Vagina (tissue), 2 donors: Measurements from ENCODE around the gene FBXO21. TPM values are rescaled to one million over a fixed set of nuclear protein-coding genes. Genes with fewer than 3 reads are reported as not detected.
A peak's percentile ranks its signal among the peaks of the same experiment; 100 is the strongest.

Source experiments
- DNase-seq, 2 donors: peaks; one replicate each; pipeline ENCODE4 v3.0.0-alpha.2; 2017; ENCODE audit errors: extremely low spot score in 2 of 2
- H3K27ac ChIP-seq: fragments of 200-600 bp; sonication (generic); one replicate; pipeline ENCODE4 v1.5.1; 2019
- H3K27me3 ChIP-seq: fragments of 200-600 bp; sonication (generic); one replicate; pipeline ENCODE4 v1.5.1; 2019
- H3K36me3 ChIP-seq, 2 donors: fragments of 200-600 bp; sonication (generic); one replicate each; pipeline ENCODE4 v1.5.1; 2017 to 2019
- H3K4me1 ChIP-seq: fragments of 200-600 bp; sonication (generic); one replicate; pipeline ENCODE4 v1.5.1; 2019
- H3K4me3 ChIP-seq, 2 donors: fragments of 200-600 bp; sonication (generic); 1 replicate in 1 of 2; 2 replicates in 1 of 2; pipeline ENCODE4 v1.5.1; 2016 to 2019
- H3K9me3 ChIP-seq: fragments of 200-600 bp; sonication (generic); one replicate; pipeline ENCODE4 v1.5.1; 2019
- POLR2A ChIP-seq, 2 donors: fragments of 450-650 bp; IDR thresholded peaks; one replicate each; pipeline ENCODE4 v1.6.1; 2017; ENCODE audit warnings: antibody characterized with exemption in 2 of 2, mild to moderate bottlenecking in 2 of 2, moderate library complexity in 2 of 2
- POLR2AphosphoS5 ChIP-seq, 2 donors: sonication (generic); formaldehyde crosslinking; IDR thresholded peaks; one replicate each; pipeline ENCODE4 v1.9.0; 2017; ENCODE audit warnings: antibody characterized with exemption in 2 of 2, mild to moderate bottlenecking in 2 of 2, low read depth in 1 of 2; ENCODE audit not compliant: insufficient read depth in 1 of 2
- intact Hi-C: fragments of 100-400 bp; cut with DNase I; formaldehyde crosslinking; loops from one replicate; pipeline ENCODE4 v1.15.1; 2023
- total RNA-seq: library from RNA; depleted of rRNA; stranded (reverse); fragments of >200 nt; gene quantifications from one replicate; pipeline ENCODE4 v1.2.3, GENCODE V29; 2016
- TF ChIP-seq, protein P1 (sequence below), 3 experiments: fragments of 450-650 bp in 2 of 3; fragments of 200-600 bp in 1 of 3; sonication (generic) in 1 of 3; IDR thresholded peaks; one replicate each; pipeline ENCODE4 v1.5.1; 2017 to 2019; ENCODE audit warnings: antibody characterized with exemption in 3 of 3, mild to moderate bottlenecking in 2 of 3, moderate library complexity in 2 of 3

Gene FBXO21
- total RNA-seq, 1 donor from 2014 or later = 62.4 TPM

DNA sequence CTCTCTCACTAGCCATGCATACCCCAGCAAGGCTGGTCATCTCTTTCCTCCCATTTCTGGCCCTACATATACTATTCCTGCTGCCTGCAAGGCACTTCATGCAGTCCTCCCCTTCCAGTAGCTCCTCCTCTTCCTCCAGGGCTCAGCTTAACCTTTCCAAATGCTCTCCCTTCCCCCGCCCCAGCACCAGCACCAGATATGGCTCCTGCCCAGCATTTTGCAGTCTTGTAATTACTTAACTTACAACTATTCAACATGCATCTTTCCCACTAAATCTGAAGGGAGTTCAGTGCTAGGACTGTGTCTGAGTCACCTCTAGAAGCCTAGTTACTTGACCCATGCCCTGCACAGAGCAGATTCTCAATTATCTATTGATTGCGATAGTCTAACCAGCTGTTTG lies 1.8 kb upstream of the FBXO21 start:
- peaks cover 0 to 3% of the 10 kb centered on the region in 2 donors for H3K36me3 ChIP-seq
- intact Hi-C loops = no loop called here
- no peak for DNase-seq

DNA sequence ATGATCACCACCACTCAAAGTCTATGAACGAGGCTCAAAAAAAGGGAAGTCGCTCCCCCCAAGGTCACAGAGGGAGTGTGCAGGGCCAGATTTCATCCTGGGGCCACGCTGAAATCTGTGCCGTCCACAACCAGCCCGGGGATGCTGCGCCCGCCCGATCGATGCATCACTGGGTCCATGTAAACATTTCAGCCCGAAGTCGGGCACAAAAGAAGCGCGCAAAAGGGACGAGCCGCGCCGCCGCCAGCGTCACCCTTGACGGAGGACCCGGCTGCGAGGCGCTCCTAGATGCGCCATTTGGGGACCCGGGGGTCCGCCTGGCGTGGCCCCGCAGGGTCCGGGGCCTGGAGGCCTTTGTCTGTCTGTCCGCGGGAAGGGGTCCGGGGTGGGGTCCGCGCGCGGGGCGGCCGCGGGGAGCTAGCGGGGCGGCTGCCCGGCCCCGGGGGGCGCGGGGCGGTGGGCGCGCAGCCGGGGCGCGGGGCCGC lies 503 bp downstream of the FBXO21 start:
- TF ChIP-seq, protein P1, sequence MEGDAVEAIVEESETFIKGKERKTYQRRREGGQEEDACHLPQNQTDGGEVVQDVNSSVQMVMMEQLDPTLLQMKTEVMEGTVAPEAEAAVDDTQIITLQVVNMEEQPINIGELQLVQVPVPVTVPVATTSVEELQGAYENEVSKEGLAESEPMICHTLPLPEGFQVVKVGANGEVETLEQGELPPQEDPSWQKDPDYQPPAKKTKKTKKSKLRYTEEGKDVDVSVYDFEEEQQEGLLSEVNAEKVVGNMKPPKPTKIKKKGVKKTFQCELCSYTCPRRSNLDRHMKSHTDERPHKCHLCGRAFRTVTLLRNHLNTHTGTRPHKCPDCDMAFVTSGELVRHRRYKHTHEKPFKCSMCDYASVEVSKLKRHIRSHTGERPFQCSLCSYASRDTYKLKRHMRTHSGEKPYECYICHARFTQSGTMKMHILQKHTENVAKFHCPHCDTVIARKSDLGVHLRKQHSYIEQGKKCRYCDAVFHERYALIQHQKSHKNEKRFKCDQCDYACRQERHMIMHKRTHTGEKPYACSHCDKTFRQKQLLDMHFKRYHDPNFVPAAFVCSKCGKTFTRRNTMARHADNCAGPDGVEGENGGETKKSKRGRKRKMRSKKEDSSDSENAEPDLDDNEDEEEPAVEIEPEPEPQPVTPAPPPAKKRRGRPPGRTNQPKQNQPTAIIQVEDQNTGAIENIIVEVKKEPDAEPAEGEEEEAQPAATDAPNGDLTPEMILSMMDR (IDR thresholded peaks at IDR 0.05) = no peak
- TF ChIP-seq POLR2A (IDR thresholded peaks at IDR 0.05) (no peak), POLR2AphosphoS5 (IDR thresholded peaks at IDR 0.05; ENCODE audit: insufficient read depth in 1 of 2, low read depth in 1 of 2) (no peak)
- Histone ChIP-seq H3K4me1 (peaks cover 21% of the 10 kb centered on the region), H3K27ac (peak overlapping the region; percentile 74), H3K36me3 (peaks cover 0 to 26% of the 10 kb centered on the region in 2 donors), H3K4me3 (peak overlapping the region; percentile 83 to 96), H3K9me3 (no peaks in the 10 kb centered on the region), H3K27me3 (no peaks in the 10 kb centered on the region)
- intact Hi-C loops = no loop called here
- no peak for DNase-seq

More for the DNA sequence above, 1.8 kb upstream of the FBXO21 start:
- Histone ChIP-seq H3K27ac (no peak overlapping the region), H3K27me3 (no peaks in the 10 kb centered on the region), H3K4me3 (no peak overlapping the region), H3K9me3 (no peaks in the 10 kb centered on the region), H3K4me1 (peaks cover 21% of the 10 kb centered on the region)
- TF ChIP-seq, protein P1 (IDR thresholded peaks at IDR 0.05) = no peak
- no peak for TF ChIP-seq POLR2AphosphoS5 (IDR thresholded peaks at IDR 0.05; ENCODE audit: insufficient read depth in 1 of 2, low read depth in 1 of 2)
- TF ChIP-seq POLR2A (IDR thresholded peaks at IDR 0.05) = no peak

DNA sequence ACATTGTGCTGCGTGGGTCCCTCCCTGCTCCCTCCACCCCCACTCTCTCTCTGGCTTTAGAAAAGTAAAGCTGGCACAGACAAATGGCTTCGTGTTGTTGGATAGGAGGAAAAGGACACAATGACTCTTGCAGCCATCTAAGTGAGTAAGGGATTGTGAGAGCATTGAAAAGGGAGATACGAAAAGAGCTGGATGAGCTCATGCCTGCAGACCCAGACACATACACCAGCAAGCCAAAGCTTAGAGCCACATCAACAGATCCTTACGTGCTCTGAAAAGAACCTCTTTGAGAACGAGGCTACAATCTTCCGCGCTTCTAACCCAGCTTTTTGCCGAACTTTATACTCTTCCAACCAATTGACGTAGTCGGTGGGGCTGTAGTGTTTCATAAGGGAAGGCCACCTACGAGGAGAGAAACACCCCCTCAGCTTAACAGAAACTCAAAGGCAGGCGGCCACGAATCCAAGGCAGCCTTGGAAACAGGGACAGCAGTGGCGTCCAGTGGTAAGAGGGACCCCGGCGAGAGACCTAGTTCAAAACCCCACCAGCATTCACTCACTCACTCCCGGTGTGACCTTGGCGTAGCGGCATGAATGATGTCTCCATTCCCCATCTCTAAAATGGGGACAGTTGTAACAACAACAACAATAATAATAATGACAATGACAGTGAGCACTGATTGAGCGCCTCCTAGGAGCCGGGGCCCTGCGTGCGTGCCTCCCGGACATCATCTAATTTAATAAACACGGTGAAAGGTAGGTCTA lies 1.1 kb downstream of the FBXO21 start:
- DNase-seq = no peak
- Histone ChIP-seq H3K36me3 (peaks cover 0 to 32% of the 10 kb centered on the region in 2 donors), H3K27ac (peak overlapping the region; percentile 74), H3K9me3 (no peaks in the 10 kb centered on the region), H3K4me1 (peaks cover 21% of the 10 kb centered on the region), H3K27me3 (no peaks in the 10 kb centered on the region), H3K4me3 (peak overlapping the region; percentile 83 to 96)
- TF ChIP-seq POLR2A (IDR thresholded peaks at IDR 0.05) (no peak), POLR2AphosphoS5 (IDR thresholded peaks at IDR 0.05; ENCODE audit: insufficient read depth in 1 of 2, low read depth in 1 of 2) (no peak)
- TF ChIP-seq, protein P1 (IDR thresholded peaks at IDR 0.05) = no peak
- intact Hi-C loops = no loop called here

DNA sequence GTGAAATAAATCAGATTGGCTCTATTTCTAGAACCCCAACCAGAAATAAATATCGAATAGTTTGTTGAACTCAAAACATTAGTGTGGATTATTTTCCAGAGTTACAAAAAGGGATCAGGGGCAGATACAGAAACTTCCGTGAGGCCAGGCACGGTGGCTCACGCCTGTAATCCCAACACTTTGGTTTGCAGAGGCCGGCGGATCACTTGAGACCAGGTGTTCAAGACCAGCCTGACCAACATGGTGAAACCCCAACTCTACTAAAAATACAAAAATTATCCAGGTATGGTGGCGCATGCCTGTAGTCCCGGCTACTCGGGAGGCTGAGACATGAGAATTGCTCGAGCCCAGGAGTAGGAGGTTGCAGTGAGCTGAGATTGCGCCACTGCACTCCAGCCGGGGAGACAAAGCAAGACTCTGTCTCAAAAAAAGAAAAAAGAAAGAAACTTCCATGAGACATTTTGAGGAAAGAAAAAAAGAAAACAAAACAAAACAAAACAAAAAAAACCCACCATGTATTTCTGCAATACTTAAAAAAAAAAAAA lies 2.1 kb downstream of the FBXO21 start:
- no peaks in the 10 kb centered on the region for H3K27me3 ChIP-seq
- H3K27ac ChIP-seq = no peak overlapping the region
- intact Hi-C loops = no loop called here
- peaks cover 0 to 41% of the 10 kb centered on the region in 2 donors for H3K36me3 ChIP-seq
- no peak overlapping the region for H3K4me3 ChIP-seq
- peaks cover 21% of the 10 kb centered on the region for H3K4me1 ChIP-seq
- TF ChIP-seq POLR2A (IDR thresholded peaks at IDR 0.05) (no peak), POLR2AphosphoS5 (IDR thresholded peaks at IDR 0.05; ENCODE audit: insufficient read depth in 1 of 2, low read depth in 1 of 2) (no peak)
- TF ChIP-seq, protein P1 (IDR thresholded peaks at IDR 0.05) = no peak
- no peaks in the 10 kb centered on the region for H3K9me3 ChIP-seq
- no peak for DNase-seq

DNA sequence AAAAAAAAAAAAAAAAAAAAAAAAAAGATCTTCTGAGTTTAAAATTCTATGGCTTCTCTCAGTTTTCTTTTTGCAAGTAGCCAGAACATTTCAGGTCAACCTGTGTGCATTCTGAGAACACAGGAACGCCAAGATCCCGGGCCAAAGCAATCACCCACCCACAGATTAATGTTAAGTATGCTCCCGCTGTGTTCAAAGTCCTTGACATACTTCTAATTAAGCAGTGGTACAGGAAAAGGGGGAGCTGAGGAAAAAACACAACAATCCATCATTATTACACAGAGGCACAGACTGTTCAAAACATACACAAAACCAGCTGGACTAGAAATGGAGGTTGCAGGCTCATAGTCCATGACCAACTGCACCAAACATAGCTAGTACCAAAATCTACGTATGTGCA lies 2.8 kb downstream of the FBXO21 start:
- no peak overlapping the region for H3K27ac ChIP-seq

More for the DNA sequence above, 2.8 kb downstream of the FBXO21 start:
- DNase-seq = no peak
- Histone ChIP-seq H3K4me3 (no peak overlapping the region), H3K4me1 (peaks cover 21% of the 10 kb centered on the region), H3K9me3 (no peaks in the 10 kb centered on the region), H3K36me3 (peaks cover 0 to 47% of the 10 kb centered on the region in 2 donors), H3K27me3 (no peaks in the 10 kb centered on the region)
- intact Hi-C loops = no loop called here
- TF ChIP-seq POLR2A (IDR thresholded peaks at IDR 0.05) = no peak
- no peak for TF ChIP-seq POLR2AphosphoS5 (IDR thresholded peaks at IDR 0.05; ENCODE audit: insufficient read depth in 1 of 2, low read depth in 1 of 2)
- TF ChIP-seq, protein P1 (IDR thresholded peaks at IDR 0.05) = no peak
